ENCODE measurements around the gene DNAH14. TPM values are rescaled to one million over a fixed set of nuclear protein-coding genes. Genes with fewer than 3 reads are reported as not detected.

Gene DNAH14
- total RNA-seq, 1 donor from 2014 or later = 26.5 TPM

DNA sequence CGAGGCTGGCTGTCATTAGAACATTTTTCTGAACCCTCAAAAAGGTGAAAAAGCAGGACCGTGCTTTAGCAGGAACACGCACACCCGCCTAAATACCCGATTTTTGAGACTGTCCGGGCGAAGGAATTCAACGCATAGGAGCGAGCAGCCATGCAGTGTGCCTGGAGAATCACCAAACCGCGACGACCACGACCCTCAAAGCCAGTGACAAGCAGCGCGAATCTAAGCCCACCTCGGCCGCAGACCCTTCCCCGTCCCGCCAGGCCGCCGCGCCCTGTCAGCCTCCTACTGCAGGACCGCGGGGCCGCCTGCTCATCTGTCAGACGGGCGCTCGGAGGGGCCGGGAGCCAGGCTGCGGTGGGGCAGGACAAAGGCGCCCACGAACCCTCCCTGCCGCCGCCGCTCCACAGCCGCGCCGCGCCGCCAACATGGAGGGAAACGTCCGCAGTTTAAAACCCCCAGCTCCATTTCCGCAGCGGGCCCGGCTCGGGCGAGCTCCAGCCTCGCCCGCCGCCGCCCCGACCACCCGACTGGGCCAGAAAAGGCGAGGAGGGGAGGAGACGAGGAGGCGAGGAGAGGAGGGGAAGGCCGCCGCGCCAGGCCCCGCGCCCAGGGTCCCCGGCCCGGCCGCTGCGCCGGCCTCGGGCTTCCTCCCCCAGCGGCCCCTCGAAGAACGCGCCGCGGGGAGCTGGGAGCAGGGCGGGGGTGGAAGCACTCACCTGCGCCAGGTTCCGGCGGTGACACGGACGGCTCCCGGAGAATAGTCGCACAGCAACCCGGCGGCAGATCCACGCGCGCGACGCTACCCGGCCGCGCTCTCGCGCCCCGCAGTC is 498.0 kb downstream of the DNAH14 start, which contains the start of gene LBR:
LBR (minus strand) TSS at position 804 of the 833 bp plus-strand sequence. CDS start 3,963 bp downstream, outside the sequence.
- DNase-seq (ENCODE audit: low spot score) = peak; percentile 42

DNA sequence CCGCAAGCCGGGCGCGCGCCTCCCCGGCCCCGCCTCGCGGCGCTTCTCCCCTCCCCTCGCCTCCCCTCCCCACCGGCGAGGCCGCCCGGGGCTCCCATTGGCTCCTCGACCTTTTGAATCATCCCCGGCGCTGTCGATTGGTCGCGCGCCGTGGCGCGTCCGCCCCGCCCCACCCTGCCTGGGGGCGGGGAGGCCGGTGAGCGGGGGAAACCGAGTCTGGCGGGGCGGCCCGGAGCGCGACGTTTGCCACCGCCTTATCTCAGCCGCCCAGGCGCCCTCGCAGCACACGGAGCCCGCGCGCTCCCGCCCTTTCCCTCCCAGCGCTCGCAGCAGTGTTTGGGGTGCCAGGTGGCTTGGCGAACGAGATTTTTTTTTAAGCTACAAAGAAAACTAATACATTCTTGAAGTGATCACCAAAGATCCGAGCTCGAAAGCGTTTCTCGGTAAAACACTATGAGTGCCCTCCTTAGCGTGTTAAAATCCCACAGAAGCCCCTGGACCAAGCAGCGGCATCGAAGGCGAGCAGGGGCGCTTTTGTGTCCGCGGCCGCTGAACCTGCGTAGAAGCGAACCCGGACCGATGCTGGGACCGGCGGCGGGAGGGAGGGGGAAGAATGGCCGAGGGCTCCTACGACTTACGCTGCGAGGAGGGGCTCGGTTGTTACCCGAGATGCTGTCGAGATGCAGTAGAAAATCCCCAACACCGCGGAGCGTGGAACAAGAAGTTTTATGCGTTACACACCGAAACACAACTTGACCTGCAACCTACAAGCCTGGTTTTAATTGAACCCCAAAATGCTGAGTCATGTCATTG is 498.8 kb downstream of the DNAH14 start:
- peak; percentile 94 for DNase-seq (ENCODE audit: low spot score)

- DNase-seq (ENCODE audit: low spot score) = no peak
These were observed 499.5 kb downstream of the DNAH14 start for GRCh38 chr1:225428881-225429455.

GRCh38 chr1:225430301-225430700 is 500.8 kb downstream of the DNAH14 start:
- DNase-seq (ENCODE audit: low spot score) = no peak

- DNase-seq (ENCODE audit: low spot score) = no peak
These were observed 501.8 kb downstream of the DNAH14 start for GRCh38 chr1:225431081-225431863.

DNA sequence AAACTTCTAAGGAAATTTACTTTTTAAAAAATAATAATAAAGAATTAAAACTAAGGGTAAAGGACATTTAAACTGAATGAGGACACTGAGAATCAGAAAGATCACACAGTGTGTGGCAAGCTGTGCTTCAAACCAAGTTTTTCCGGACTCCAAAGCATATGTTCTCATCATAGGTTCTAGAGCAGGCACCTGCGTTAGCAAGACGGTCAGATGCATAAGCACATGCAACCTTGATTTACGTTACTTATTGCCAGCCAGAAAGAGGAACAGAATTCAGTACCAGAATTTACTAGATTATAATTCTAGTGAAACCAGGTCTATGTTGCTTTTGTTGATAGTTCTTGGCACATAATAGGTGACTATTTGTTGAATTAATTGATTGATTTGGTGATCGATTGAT is 504.6 kb downstream of the DNAH14 start:
- DNase-seq (ENCODE audit: low spot score) = no peak

DNA sequence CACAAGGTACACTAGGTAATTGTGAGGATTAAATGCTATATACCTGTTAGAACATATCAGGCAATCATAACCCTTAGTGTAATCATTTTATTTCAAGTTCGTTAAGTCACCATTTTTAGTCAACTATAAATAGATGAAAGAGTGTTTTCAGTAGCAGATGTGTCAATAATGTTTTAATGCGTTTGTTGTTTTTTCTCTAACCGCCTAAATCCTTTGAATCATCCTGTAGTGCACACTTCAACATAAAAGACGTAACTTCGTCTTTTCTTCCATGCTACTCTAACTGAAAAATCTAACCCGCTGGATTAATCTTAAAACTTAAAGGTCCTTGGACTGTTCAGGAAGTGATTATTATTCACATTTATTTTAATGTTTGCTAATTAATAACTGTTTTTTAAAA is 505.6 kb downstream of the DNAH14 start:
- no peak for DNase-seq (ENCODE audit: low spot score)

DNA sequence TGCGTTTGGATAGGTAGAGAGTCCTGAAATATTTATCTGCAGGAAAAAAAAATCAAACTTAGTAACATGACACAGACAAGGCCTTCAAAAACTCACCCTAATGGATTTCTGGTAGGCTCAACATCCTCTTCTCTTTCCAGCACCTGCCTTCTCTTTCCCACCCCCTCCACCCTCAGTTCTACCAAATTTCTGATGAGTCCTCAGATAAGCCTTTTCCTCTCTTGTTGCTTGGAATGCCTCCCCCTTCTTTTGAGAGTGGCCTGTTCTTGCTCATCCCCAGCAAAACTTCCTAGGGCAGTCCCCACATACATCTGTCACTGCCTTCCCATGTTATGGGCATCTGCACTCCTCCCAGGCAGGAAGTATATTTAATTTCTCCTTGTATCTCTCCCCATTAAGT is 506.0 kb downstream of the DNAH14 start:
- DNase-seq (ENCODE audit: low spot score) = no peak

DNA sequence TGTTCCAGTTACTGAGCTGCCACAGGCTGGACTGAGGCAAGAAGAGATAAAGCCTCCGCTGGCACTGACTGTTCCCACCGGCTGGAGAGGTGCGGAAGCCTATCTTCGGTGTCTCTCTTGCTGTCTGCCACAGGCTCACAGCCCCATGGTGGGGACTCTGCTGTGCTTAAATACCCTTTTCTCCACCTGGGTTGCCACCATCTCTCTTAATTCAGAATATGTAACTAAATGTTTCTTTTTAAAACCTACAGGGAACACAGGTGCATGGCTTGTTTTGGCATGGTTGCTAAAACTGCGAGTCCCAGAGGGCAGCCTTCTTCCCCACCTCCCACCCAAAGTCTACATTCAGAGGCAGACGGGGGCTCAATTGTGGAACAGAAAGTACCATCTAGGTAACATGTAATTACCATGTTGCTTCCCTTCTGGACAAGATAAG is 506.5 kb downstream of the DNAH14 start:
- no peak for DNase-seq (ENCODE audit: low spot score)

DNA sequence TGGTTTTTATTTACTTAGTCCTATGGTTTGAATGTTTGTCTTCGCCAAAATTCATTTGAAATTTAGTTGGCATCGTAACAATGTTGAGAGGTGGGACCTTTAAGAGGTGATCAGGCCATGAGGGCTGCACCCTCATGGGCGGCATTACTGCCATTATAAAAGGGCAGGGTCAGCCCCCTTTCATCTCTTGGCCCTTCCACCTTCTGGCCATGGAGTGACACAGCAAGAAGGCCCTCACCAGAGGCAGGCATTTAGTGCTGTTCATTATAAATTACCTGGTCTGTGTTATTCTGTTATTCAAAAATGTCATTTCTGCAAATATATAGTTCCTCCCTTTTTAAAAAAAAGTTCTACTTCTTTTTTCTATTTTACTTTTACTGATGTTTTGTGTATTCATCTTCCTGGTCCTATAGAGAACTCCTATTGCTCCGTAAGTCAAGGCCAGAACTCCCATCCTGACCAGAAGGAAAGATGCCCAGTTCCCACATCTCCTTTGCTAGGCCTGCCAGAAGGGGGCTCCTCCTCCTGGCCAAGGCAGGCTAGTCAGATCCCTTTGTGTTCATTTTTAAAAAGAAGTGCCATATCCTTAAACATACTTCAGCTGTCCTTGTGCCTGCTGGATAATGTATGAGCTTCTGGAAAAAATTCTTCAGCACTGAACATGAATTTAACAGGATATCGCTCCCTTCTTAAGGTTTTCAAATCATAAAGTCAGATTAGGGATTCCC is 508.4 kb downstream of the DNAH14 start:
- no peak for DNase-seq (ENCODE audit: low spot score)

DNA sequence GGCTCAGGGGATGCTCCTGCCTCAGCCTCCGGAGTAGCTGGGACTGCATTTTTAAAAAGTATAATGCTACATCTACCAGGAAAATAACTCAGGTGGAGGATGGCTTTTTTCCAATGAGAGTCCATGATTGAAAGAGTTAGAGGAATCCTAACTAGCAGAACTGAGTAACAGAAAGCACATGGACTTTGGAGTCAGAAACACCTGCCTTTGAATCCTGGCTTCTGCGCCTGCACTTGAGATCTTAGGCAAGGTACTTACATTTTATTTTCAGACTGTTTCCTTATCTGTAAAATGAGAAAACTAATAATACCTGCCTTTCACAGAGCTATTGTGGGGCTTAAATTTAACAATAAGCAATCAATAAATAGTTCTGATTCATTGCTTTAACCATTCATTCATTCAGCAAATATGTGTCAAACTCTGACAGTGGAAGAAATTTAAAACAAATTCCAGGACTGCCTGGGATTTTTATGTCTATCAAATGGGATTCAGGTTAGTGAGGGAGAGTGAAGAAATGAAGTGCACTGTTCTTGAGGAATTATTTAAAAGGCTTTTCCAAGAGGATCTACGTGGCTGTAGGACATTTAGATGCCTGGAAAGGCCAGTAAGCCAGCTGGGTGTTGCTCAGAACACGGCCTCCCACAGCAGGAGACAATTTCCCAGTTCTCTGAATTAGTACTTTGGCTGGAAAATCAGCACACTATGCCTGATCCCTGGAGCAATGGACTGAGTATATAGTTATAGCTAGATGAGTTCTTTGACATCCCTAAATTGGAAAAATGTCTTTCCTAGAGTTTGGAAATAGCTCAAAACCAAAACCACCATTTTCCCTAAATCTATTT is 511.1 kb downstream of the DNAH14 start:
- no peak for DNase-seq (ENCODE audit: low spot score)

- DNase-seq (ENCODE audit: low spot score) = no peak
These were observed 512.0 kb downstream of the DNAH14 start for GRCh38 chr1:225441314-225442122.

- DNase-seq (ENCODE audit: low spot score) = no peak
These were observed 512.6 kb downstream of the DNAH14 start for GRCh38 chr1:225442123-225442505.

DNA sequence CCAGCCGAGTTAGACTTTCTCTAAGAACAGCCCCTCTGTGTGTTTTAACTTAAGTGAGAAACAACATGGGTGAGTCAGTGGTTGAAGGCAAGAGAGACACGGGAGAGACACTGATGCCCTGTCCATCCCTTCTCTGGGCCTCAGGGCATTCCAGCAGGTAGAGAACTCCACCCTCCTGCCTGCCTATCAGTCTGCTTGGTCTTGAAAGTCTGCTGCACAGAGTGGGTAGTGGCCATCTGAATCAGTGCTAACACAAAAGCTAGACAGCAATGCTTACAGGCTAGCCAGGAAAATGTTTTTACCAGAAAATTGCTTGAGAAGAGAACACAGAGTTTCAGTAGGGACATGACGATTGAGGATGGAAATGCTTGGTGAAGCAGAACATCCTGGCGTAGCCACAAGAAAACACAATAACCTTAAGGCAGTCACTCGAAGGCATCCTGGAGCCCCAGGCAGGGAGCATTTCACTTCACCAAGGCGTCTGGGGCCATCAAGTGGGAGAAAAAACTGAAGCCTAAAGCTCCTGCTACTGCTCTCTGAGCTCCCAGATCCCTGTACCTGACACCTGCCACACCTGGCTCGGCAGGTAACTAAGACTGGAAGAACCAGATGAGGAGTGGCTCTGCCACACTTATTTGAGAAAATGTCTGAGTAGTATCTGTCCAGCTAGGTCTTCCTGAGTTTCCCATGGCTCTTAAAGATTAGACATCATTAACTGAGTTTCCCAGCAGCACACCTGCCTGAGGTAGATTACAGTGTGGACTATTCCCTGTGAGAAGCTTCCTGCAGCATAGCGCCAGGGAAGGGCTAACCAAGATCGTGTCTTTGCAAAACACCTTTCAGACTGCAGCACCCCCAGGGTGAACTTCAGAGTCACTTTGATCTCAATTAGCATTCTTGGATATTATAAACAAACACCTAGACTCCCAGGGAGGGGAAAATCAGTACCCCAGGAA is 516.4 kb downstream of the DNAH14 start:
- no peak for DNase-seq (ENCODE audit: low spot score)

- no peak for DNase-seq (ENCODE audit: low spot score)
These were observed 517.1 kb downstream of the DNAH14 start for GRCh38 chr1:225446595-225446960.

DNA sequence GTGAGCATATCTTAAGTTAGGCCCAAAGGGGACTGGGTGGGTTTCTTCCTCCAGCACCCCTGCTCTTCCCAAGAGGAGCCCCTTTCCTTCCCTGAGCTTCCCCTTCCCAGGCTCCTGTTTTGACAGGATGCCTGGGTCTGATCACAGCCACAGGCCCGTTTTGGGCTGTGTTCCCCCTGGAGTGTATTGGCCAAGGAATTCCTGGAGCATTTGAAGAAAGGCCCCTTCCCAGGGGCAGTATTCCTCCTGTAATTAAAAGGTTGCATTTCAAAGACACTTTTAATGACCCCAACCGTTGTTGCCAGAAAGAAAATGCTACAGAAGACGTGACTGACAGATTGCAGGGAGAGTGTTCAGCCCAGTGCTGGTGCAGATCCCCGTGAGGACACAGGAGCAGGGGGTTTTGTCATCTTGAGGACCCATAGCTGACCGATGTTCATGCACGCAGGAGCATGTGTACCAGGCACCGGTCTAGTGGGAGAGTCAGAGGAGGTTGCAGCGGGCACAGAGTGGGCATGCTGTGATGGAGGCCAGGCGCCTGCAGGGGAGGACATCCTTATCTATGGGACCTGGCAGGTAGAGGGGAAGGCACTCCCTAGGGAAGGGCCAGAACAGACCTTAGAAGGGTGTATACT is 517.6 kb downstream of the DNAH14 start:
- no peak for DNase-seq (ENCODE audit: low spot score)

GRCh38 chr1:225447650-225448089 is 518.2 kb downstream of the DNAH14 start:
- peak; percentile 90 for DNase-seq (ENCODE audit: low spot score)

Measured in umbilical cord (tissue), 2 donors.